Effector memory CD4-positive, alpha-beta T cell (primary cell): Measurements from ENCODE around the gene SBF2.

Source experiments
- DNase-seq, 3 donors: peaks; one replicate each; pipeline ENCODE4 v3.0.0-alpha.2; 2020
- H3K27ac ChIP-seq: 2 replicates; pipeline ENCODE4 v1.7.0; 2013; ENCODE audit warnings: mild to moderate bottlenecking, low read length, moderate library complexity; ENCODE audit not compliant: insufficient read depth, poor library complexity, severe bottlenecking
- H3K27me3 ChIP-seq: replicated peaks from 2 replicates; pipeline ENCODE4 v1.7.0; 2013; ENCODE audit warnings: mild to moderate bottlenecking, low read length; ENCODE audit not compliant: insufficient read depth, control insufficient read depth, poor library complexity, severe bottlenecking
- H3K36me3 ChIP-seq: 2 replicates; pipeline ENCODE4 v1.7.0; 2013; ENCODE audit warnings: mild to moderate bottlenecking, low read length, moderate library complexity; ENCODE audit not compliant: control insufficient read depth, insufficient read depth
- H3K4me1 ChIP-seq: 2 replicates; pipeline ENCODE4 v1.7.0; 2013; ENCODE audit warnings: low read length, mild to moderate bottlenecking; ENCODE audit not compliant: control insufficient read depth, insufficient read depth, poor library complexity, severe bottlenecking
- H3K4me3 ChIP-seq: 2 replicates; pipeline ENCODE4 v1.7.0; 2013; ENCODE audit warnings: low read length, low read depth, mild to moderate bottlenecking; ENCODE audit not compliant: insufficient read depth, poor library complexity, severe bottlenecking
- H3K9me3 ChIP-seq: 2 replicates; pipeline ENCODE4 v1.7.0; 2013; ENCODE audit warnings: mild to moderate bottlenecking, low read length, moderate library complexity; ENCODE audit not compliant: control insufficient read depth

The SBF2 gene

GRCh38 chr11:9969068-9969467 is 325.0 kb downstream of the SBF2 start:
- H3K9me3 ChIP-seq: no peaks in the 10 kb centered on the region
- no peaks in the 10 kb centered on the region for H3K4me1 ChIP-seq
- H3K27ac ChIP-seq: no peak overlapping the region
- no peaks in the 10 kb centered on the region for H3K27me3 ChIP-seq
- no peak for DNase-seq
- no peak overlapping the region for H3K4me3 ChIP-seq
- H3K36me3 ChIP-seq: no peaks in the 10 kb centered on the region

DNA sequence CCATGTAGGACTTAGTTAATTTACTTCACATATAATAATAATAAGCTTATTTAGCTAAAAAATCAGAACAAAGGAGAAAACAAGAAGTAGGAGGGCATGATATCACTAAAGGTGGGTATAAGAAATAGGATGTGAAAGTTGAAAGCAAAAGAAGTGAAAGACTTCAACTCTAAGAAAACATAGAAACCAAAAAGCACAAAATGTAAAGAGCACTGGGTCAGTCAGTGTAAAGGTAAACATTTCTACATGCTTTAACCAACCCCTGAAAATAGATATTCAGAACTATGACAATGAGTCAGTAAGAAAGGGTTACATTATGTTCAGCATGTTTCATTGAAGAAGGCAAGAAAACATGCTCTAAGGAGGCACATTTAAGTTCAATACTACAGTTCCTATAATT is 331.3 kb downstream of the SBF2 start:
- no peak for DNase-seq
- no peaks in the 10 kb centered on the region for H3K9me3 ChIP-seq

GRCh38 chr11:9957072-9957471 is 336.9 kb downstream of the SBF2 start:
- Histone ChIP-seq H3K36me3 (peaks cover 4% of the 10 kb centered on the region), H3K9me3 (no peaks in the 10 kb centered on the region), H3K27ac (no peak overlapping the region), H3K27me3 (no peaks in the 10 kb centered on the region), H3K4me1 (no peaks in the 10 kb centered on the region), H3K4me3 (no peak overlapping the region)
- no peak for DNase-seq

More for the DNA sequence above, 331.3 kb downstream of the SBF2 start:
- Histone ChIP-seq H3K27ac (no peak overlapping the region), H3K4me3 (no peak overlapping the region), H3K4me1 (no peaks in the 10 kb centered on the region), H3K36me3 (peaks cover 4% of the 10 kb centered on the region), H3K27me3 (no peaks in the 10 kb centered on the region)

GRCh38 chr11:9956483-9956882 is 337.5 kb downstream of the SBF2 start:
- Histone ChIP-seq H3K4me1 (no peaks in the 10 kb centered on the region), H3K36me3 (peaks cover 4% of the 10 kb centered on the region), H3K27me3 (no peaks in the 10 kb centered on the region), H3K27ac (no peak overlapping the region), H3K9me3 (no peaks in the 10 kb centered on the region), H3K4me3 (no peak overlapping the region)
- no peak for DNase-seq

GRCh38 chr11:9955391-9955790 is 338.6 kb downstream of the SBF2 start:
- DNase-seq: no peak
- Histone ChIP-seq H3K36me3 (peaks cover 4% of the 10 kb centered on the region), H3K9me3 (no peaks in the 10 kb centered on the region), H3K27ac (no peak overlapping the region), H3K4me3 (no peak overlapping the region), H3K27me3 (no peaks in the 10 kb centered on the region), H3K4me1 (no peaks in the 10 kb centered on the region)

DNA sequence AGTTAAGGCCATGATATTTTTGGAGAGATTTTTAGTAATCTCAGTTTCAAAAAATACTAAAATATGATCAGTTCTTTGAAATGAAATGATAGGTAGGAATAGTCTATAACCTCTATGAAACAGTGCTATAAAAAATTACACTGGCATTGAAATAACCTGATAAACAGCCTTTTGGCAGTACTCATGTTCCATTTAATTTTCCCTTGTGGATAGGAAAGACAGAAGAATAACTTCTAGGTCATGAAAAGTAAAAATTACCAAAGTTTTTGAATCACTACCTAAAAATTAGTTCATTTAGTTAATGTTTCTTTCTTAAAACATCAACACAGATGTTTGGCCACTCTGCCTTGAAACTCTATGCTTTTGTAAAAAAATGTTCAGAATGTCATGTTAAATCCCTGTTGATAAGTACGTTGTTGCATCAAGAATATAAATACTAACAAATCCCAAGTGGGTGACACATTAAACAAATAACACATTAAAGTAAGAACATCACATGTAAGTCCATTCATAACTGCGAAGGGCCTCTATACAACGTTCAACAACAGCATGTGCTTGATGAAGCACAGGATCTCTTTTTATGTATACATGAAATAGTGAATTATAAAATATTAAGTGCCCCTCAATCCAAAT is 339.9 kb downstream of the SBF2 start:
- Histone ChIP-seq H3K4me1 (no peaks in the 10 kb centered on the region), H3K4me3 (no peak overlapping the region), H3K9me3 (no peaks in the 10 kb centered on the region), H3K27me3 (no peaks in the 10 kb centered on the region), H3K36me3 (no peaks in the 10 kb centered on the region), H3K27ac (no peak overlapping the region)
- no peak for DNase-seq

- H3K27me3 ChIP-seq: no peaks in the 10 kb centered on the region
- H3K27ac ChIP-seq: no peak overlapping the region
- H3K4me3 ChIP-seq: no peak overlapping the region
- no peaks in the 10 kb centered on the region for H3K4me1 ChIP-seq
- no peaks in the 10 kb centered on the region for H3K36me3 ChIP-seq
- H3K9me3 ChIP-seq: no peaks in the 10 kb centered on the region
- DNase-seq: no peak
Observed at GRCh38 chr11:9952511-9953196, 341.4 kb downstream of the SBF2 start.

DNA sequence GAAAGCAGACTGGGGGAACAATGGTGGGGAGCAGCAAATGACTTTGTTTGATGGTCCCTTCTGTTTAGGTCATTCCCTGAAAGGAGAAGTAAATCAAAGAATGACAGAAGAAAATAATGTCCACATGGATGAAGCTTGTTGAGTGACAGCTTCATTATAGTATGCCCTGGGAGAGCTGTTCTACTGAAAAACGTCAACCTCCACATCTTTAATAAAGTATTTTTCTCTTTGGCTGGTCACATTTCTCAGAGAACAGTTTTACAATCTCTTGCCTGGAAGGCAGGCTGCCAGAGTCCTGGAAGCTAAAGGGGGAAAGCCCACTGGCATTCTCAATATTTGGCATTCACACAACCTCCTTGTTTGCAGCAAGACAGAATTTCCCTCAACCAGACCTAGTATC is 342.2 kb downstream of the SBF2 start:
- Histone ChIP-seq H3K27ac (no peak overlapping the region), H3K36me3 (no peaks in the 10 kb centered on the region), H3K4me3 (no peak overlapping the region), H3K4me1 (no peaks in the 10 kb centered on the region), H3K9me3 (no peaks in the 10 kb centered on the region), H3K27me3 (no peaks in the 10 kb centered on the region)
- no peak for DNase-seq

GRCh38 chr11:9950462-9950861 is 343.6 kb downstream of the SBF2 start:
- DNase-seq: no peak
- H3K27me3 ChIP-seq: no peaks in the 10 kb centered on the region
- H3K9me3 ChIP-seq: no peaks in the 10 kb centered on the region
- no peak overlapping the region for H3K27ac ChIP-seq
- no peaks in the 10 kb centered on the region for H3K36me3 ChIP-seq
- H3K4me1 ChIP-seq: no peaks in the 10 kb centered on the region
- no peak overlapping the region for H3K4me3 ChIP-seq

DNA sequence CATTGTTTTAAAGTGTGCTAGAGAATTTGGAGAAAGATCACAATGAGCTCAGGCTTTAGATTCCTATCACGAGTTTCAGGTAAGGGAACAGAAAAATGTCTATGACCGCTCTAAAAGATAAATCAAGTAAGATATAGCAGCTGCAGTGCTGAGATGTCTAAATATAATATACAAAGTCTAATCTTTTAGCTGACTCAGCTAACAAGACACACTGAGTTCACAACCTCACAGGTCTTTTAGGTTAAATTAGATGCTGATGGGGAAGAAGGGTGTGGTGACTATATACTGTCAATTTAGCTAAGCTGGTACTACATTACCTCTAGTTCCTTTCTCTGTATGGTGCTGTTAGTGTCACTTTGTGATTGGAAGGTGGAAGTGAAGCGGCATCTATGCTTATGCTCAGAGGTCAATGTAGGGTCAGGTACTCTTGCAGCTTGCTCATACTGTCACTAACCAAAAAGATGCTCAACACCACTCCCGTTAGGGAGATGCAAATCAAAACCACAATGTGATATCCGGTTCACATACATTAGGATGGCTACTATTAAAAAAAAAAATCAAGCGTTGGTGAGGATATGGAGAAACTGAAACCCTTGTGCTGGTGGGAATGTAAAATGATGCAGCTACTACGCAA is 346.7 kb downstream of the SBF2 start:
- no peak for DNase-seq
- Histone ChIP-seq H3K9me3 (no peaks in the 10 kb centered on the region), H3K27me3 (no peaks in the 10 kb centered on the region), H3K36me3 (no peaks in the 10 kb centered on the region), H3K27ac (no peak overlapping the region), H3K4me3 (no peak overlapping the region), H3K4me1 (no peaks in the 10 kb centered on the region)
